ENCODE measurements around the gene VSTM2B.

VSTM2B gene

GRCh38 chr19:29568036-29569025, 42.5 kb downstream of the VSTM2B start:
- no peak for DNase-seq (ENCODE audit: low spot score)

GRCh38 chr19:29569038-29569911, 43.5 kb downstream of the VSTM2B start:
- DNase-seq (ENCODE audit: low spot score) = no peak

GRCh38 chr19:29571181-29571580, 45.4 kb downstream of the VSTM2B start:
- no peak for DNase-seq (ENCODE audit: low spot score)

DNA sequence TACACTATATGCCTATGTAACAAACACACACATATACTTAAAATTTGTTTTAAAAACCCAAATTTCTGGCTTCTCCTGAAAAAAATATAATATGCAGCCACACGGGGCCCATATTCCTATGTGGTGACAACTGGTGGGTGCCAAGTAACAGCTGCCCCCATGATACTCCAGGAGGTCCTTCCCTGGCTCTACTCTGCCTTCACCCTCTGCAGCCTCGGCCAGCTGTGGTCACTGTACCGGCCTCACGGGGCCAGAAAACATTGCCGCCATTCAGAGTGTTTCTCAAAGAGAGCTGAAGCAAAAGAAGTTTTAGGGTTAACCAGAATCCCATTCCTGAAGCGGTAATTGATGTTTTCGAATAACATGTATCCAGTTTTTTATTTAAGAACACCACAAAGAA, 47.7 kb downstream of the VSTM2B start:
- no peak for DNase-seq (ENCODE audit: low spot score)

DNA sequence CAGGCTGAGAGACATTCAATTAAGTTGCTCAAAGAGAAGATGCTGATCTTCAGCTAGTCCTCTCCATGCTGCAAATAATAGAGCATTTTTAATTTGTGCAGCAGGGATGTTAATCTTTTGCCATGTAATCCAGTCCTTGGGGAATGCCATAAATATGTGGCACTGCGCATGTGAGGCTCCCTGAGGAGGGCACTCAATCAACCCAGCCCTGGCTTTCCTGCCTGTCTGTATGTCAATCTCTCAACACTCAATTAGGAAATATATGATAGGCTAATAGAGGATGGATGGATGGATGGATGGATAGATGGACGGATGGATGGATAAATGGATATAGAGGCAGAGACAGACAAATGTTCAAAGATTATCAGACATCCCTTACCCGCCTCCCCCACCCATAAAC, 48.7 kb downstream of the VSTM2B start:
- no peak for DNase-seq (ENCODE audit: low spot score)

- DNase-seq (ENCODE audit: low spot score) = no peak
These were observed 50.3 kb downstream of the VSTM2B start for GRCh38 chr19:29576046-29576606.

GRCh38 chr19:29576761-29577648, 51.2 kb downstream of the VSTM2B start:
- DNase-seq (ENCODE audit: low spot score) = no peak

GRCh38 chr19:29577649-29577963, 51.8 kb downstream of the VSTM2B start:
- DNase-seq (ENCODE audit: low spot score) = no peak

- DNase-seq (ENCODE audit: low spot score) = no peak
These were observed 52.6 kb downstream of the VSTM2B start for GRCh38 chr19:29578349-29578748.

- DNase-seq (ENCODE audit: low spot score) = no peak
These were observed 53.6 kb downstream of the VSTM2B start for GRCh38 chr19:29579308-29579910.

DNA sequence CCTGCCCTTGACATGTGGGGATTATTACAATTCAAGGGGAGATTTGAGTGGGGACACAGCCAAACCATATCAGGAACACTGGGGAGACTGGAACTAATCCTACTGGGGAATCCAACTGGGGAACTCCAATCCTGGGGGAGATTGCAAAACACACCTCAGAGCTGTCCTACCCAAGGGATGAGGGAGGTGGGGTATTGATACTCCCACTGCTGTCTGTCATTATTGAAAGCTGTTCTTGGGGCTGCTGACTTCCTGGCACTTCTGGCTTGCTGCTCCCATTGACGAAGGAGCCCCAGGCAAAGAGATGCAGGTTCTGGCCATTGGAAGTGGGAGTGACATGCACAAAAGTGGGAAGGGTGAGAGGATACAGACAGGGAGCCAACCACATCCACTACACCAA, 55.6 kb downstream of the VSTM2B start:
- DNase-seq (ENCODE audit: low spot score) = no peak

- peak; percentile 25 for DNase-seq (ENCODE audit: low spot score)
These were observed 57.6 kb downstream of the VSTM2B start for GRCh38 chr19:29583196-29583999.

DNA sequence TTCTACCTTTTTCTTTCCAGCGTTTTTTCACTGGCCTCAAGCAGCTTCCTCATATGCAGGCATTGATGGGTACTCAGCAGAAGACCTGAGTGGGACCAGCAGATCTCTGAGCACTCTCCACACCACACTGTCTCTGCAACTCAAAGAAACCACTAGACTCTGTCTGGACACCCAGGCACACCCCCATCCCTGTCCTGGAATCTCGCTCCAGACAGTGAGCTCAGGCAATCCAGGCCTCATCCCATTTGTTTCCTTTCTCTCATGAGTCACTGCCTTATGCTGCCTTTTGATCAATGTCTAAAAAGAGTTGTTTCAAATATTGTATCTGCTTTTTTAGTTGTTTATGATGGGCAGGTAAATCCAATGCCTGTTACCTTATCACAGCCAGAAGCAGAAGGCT, 60.6 kb downstream of the VSTM2B start:
- no peak for DNase-seq (ENCODE audit: low spot score)

DNA sequence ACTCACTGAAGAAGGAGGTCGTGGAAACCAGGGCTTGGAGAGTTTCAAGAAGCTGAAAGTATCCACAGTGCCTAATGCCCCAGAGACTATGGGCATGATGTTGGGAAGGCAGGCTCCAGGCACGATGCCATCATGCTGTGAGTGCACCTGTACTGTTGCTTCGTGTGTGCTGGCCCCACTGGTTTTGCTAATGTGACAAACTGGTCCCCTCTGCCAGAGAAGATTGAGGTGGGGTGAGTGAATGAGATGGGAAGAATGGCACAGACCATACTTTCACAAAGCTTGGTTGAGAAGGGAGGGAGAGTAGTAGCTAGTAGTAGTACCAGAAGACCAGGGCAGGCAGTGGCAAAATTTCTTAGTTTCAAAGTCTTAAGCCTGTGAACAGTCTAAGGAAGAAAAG, 61.3 kb downstream of the VSTM2B start:
- no peak for DNase-seq (ENCODE audit: low spot score)

DNA sequence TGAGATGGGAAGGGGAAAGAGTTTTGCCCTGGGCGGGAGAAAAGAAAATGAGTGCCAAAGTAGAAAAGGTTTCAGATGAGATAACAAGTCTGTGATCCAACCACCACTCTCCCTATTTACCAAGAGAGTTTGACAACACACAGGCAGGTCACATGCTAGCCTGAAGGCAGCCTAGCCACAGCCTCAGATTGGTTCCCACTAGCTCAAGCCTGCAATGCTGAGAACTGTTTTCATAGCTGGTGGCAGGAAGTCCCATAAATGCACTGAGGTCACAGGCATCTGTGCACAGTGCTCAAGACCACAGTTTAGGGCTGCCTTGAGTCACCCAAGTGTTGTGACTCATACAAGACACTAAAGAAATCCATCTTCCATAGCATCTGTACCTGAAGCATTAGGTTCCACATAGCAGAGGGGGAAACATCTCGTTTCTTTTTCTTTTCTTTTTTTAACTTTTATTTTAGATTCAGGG, 61.8 kb downstream of the VSTM2B start:
- DNase-seq (ENCODE audit: low spot score) = no peak

DNA sequence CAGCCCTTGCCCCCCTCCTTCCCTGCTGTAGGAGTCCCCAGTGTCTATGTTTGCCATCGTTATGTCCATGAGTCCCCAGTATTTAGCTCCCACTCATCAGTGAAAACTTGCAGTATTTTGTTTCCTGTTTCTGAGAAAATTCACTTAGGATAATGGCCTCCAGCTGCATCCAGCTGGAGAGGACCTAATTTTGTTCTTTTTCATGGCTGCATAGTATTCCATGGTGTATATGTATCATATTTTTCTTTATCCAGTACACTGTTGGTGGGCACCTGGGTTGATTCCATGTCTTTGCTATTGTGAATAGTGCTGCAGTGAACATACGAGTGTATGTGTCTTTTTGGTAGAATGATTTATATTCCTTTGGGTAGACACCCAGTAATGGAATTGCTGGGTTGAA, 62.3 kb downstream of the VSTM2B start:
- DNase-seq (ENCODE audit: low spot score) = no peak

DNA sequence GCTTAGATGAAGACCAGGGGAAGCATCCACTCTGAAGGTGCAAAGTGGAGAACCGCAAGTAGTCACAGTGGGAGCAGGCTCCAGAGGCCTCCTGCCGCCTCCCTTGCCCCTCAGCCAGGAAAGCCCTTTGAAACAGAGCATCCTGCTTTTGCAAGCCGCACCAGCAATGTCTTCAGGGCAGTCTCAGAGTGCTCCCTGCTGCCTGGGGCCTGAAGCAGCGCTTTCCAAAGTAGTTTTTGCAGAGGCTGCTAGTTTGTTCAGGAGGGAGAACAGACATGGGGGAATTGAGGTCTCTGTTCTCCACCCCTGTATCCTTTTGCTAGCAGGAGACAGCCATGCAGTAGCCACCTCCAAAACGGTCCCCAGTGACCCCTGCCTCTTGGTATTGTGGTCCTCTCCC, 64.5 kb downstream of the VSTM2B start:
- no peak for DNase-seq (ENCODE audit: low spot score)

DNA sequence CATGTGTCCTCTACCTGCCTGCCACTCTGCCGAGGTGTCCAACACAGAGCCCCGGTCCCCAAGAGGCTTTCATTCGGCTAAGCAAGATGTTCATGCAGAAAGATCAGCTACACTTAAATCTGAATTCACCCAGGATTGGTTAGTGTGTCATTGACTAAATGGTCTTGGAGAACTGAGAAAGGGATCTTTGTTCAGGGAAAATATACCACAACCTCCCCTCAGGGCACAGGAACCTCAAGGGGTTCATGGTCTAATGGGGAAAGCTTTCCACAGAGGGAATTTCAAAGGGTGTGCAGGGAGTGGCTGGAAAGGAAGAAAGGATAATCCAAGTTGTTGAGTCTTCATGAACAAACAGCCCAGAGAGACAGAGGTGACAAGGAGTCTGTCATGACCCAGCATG, 65.9 kb downstream of the VSTM2B start:
- no peak for DNase-seq (ENCODE audit: low spot score)

DNA sequence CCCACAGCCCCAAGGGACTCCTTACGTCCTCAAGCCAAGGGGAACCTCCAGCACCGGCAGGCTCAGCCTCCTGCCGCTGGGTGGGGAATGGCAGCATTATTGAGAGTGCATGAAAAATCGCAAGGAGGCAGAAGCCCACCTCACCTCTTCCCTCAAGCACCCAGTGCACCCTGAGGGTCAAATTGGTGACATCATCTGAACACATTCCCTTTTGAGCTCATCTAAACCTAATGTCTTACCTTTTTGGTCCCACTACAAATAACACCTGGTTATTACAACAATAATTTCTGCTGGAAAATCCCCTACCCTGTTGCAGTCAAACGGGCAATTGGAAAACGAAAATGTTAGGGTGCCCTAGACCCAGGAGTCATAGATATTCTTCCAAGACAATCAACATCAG, 68.1 kb downstream of the VSTM2B start:
- DNase-seq (ENCODE audit: low spot score) = no peak

DNA sequence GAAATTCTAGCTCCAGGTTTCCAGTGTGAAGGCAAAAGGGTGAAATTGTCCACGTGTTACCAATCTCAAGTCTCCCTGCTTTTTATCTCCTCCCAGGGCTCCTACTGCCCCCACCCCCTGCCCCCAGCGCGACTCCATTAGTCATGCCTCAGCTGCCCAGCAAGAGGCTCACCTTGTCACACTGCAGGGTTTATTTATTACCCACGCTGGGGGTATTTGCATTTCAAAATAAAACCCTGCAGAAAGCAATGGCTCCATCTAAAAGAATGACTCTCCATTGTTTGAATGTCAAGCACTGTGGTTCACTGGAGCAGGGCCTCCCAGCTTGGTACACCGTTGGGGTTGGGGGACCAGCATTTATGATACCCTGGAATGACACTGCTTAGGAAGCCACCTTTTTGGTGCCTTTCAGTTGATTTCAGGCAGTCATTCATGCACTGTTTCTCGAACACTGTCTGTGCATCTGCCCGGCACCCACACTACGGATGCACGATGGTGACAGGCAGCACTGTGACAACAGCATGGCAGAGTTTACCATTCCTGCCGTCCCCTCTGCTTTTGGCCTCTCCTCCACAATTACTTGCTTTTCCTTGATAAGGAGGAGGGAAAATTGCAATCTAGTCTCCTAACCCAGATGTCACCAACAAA, 70.4 kb downstream of the VSTM2B start:
- no peak for DNase-seq (ENCODE audit: low spot score)

Measured in hepatic stellate cell (primary cell).